Stomach (tissue), 9 donors: Measurements from ENCODE around the gene LRRC71. TPM values are rescaled to one million over a fixed set of nuclear protein-coding genes. Genes with fewer than 3 reads are reported as not detected.

ENCODE experiments used
- DNase-seq, 2 donors: peaks; one replicate each; pipeline versions ENCODE4 v3.0.0 to v3.0.0-alpha.2; 2013 to 2019
- H3K27ac ChIP-seq, 5 donors: fragments of 200-600 bp in 4 of 5; sonication (generic) in 4 of 5; one replicate each; pipeline ENCODE4 v1.5.1; 2013 to 2019; ENCODE audit warnings: mild to moderate bottlenecking in 1 of 5, moderate library complexity in 1 of 5
- H3K27me3 ChIP-seq, 3 donors: fragments of 200-600 bp; sonication (generic); one replicate each; pipeline ENCODE4 v1.5.1; 2017 to 2019; ENCODE audit warnings: mixed run types in 1 of 3
- H3K36me3 ChIP-seq, 4 donors: fragments of 200-600 bp; sonication (generic); 1 replicate in 3 of 4; 2 replicates in 1 of 4; pipeline ENCODE4 v1.5.1; 2016 to 2019
- H3K4me1 ChIP-seq, 4 donors: fragments of 200-600 bp; sonication (generic); one replicate each; pipeline ENCODE4 v1.5.1; 2016 to 2019
- H3K4me3 ChIP-seq, 4 donors: fragments of 200-600 bp; sonication (generic) in 3 of 4; one replicate each; pipeline ENCODE4 v1.5.1; 2016 to 2019; ENCODE audit warnings: mild to moderate bottlenecking in 1 of 4
- H3K9me3 ChIP-seq, 4 donors: fragments of 200-600 bp; sonication (generic); one replicate each; pipeline ENCODE4 v1.5.1; 2016 to 2019
- CTCF ChIP-seq, 7 experiments: fragments of 450-650 bp in 4 of 7; fragments of 200-600 bp in 3 of 7; sonication (generic) in 3 of 7; IDR thresholded peaks; one replicate each; pipeline ENCODE4 v1.5.1; 2016 to 2019; ENCODE audit warnings: antibody characterized with exemption in 7 of 7, control low read depth in 2 of 7, mild to moderate bottlenecking in 1 of 7
- EP300 ChIP-seq: sonication (generic); formaldehyde crosslinking; IDR thresholded peaks from one replicate; pipeline ENCODE4 v1.6.1; 2017; ENCODE audit warnings: antibody characterized with exemption
- POLR2A ChIP-seq, 4 donors: fragments of 450-650 bp; IDR thresholded peaks; one replicate each; pipeline ENCODE4 v1.6.1; 2016; ENCODE audit warnings: antibody characterized with exemption in 4 of 4, control low read depth in 2 of 4, mild to moderate bottlenecking in 1 of 4, moderate library complexity in 1 of 4
- POLR2AphosphoS5 ChIP-seq, 3 donors: sonication (generic); formaldehyde crosslinking; IDR thresholded peaks; one replicate each; pipeline ENCODE4 v1.6.1; 2016; ENCODE audit warnings: antibody characterized with exemption in 3 of 3
- WGBS, 5 donors: extraction: QIAGEN DNeasy Blood & Tissue Kit in 3 of 5; methylation state at CpG; one replicate each; pipeline versions ENCODE4 v1.1.5 to v1.1.7; 2013 to 2018; 5-methylcytosine and 5-hydroxymethylcytosine counted together
- intact Hi-C: fragments of 100-400 bp; cut with DNase I; formaldehyde crosslinking; loops from one replicate; pipeline ENCODE4 v1.15.1; 2023; ENCODE audit warnings: low total_unique reads
- polyA plus RNA-seq, 3 donors: library from polyadenylated mRNA; stranded (reverse); fragments of 200-250 nt; gene quantifications; one replicate each; pipeline ENCODE4 v1.2.3, GENCODE V29; 2013
- total RNA-seq, 5 donors: library from RNA; depleted of rRNA; stranded (reverse); fragments of >200 nt; gene quantifications; one replicate each; pipeline versions ENCODE4 v1.1.0 to v1.2.3, GENCODE V29; 2014 to 2016
- donor health status: healthy with polysubstance abuse.
- donor health status: Bipolar disorder and iron deficiency.
- donor health status: healthy.

LRRC71 gene
- total and polyA plus RNA-seq, 8 donors, result 0.61 to 2.2 TPM; not detected in 6

- Histone ChIP-seq H3K4me1 (no peaks in the 10 kb centered on the region), H3K36me3 (peaks cover 80 to 100% (median 100%) of the 10 kb centered on the region in 4 donors), H3K27me3 (no peaks in the 10 kb centered on the region), H3K27ac (no peak overlapping the region), H3K9me3 (no peaks in the 10 kb centered on the region), H3K4me3 (no peak overlapping the region)
- 95 to 97% (median 96%) methylated on average over 9 of the region's 9 CpGs for WGBS, 5 donors
- TF ChIP-seq POLR2A (IDR thresholded peaks at IDR 0.05) (no peak), CTCF (IDR thresholded peaks at IDR 0.05) (no peak), POLR2AphosphoS5 (IDR thresholded peaks at IDR 0.05) (no peak), EP300 (no peak)
- DNase-seq, result no peak
- intact Hi-C loops, result no loop called here
These were observed 26.7 kb downstream of the LRRC71 start for GRCh38 chr1:156947127-156947526.

- Histone ChIP-seq H3K4me1 (no peaks in the 10 kb centered on the region), H3K4me3 (no peak overlapping the region), H3K9me3 (no peaks in the 10 kb centered on the region), H3K27me3 (no peaks in the 10 kb centered on the region), H3K36me3 (peaks cover 78 to 100% (median 100%) of the 10 kb centered on the region in 4 donors), H3K27ac (no peak overlapping the region)
- 94 to 97% (median 95%) methylated on average over 16 to 17 of the region's 17 CpGs for WGBS, 5 donors
- TF ChIP-seq CTCF (IDR thresholded peaks at IDR 0.05) (no peak), POLR2AphosphoS5 (IDR thresholded peaks at IDR 0.05) (no peak), EP300 (no peak), POLR2A (IDR thresholded peaks at IDR 0.05) (no peak)
- intact Hi-C loops, result no loop called here
- DNase-seq, result no peak
These were observed 27.5 kb downstream of the LRRC71 start for GRCh38 chr1:156947818-156948525.

GRCh38 chr1:156948708-156949107 lies 28.3 kb downstream of the LRRC71 start:
- Histone ChIP-seq H3K4me1 (no peaks in the 10 kb centered on the region), H3K4me3 (no peak overlapping the region), H3K27me3 (no peaks in the 10 kb centered on the region), H3K36me3 (peaks cover 72 to 100% (median 100%) of the 10 kb centered on the region in 4 donors), H3K27ac (no peak overlapping the region), H3K9me3 (no peaks in the 10 kb centered on the region)
- intact Hi-C loops, result no loop called here
- TF ChIP-seq POLR2AphosphoS5 (IDR thresholded peaks at IDR 0.05) (no peak), POLR2A (IDR thresholded peaks at IDR 0.05) (no peak), CTCF (IDR thresholded peaks at IDR 0.05) (no peak), EP300 (no peak)
- 70 to 100% (median 73%) methylated on average over 1 to 4 of the region's 4 CpGs for WGBS, 5 donors
- no peak for DNase-seq

- TF ChIP-seq CTCF (IDR thresholded peaks at IDR 0.05) (no peak), POLR2AphosphoS5 (IDR thresholded peaks at IDR 0.05) (no peak), EP300 (no peak), POLR2A (IDR thresholded peaks at IDR 0.05) (no peak)
These were observed 28.7 kb downstream of the LRRC71 start for GRCh38 chr1:156949127-156949526.

More at GRCh38 chr1:156949127-156949526, 28.7 kb downstream of the LRRC71 start:
- Histone ChIP-seq H3K27me3 (no peaks in the 10 kb centered on the region), H3K36me3 (peaks cover 68 to 100% (median 100%) of the 10 kb centered on the region in 4 donors), H3K4me3 (no peak overlapping the region), H3K9me3 (no peaks in the 10 kb centered on the region), H3K27ac (no peak overlapping the region), H3K4me1 (no peaks in the 10 kb centered on the region)
- DNase-seq, result no peak
- WGBS, 5 donors, result 86 to 96% (median 91%) methylated on average over 5 of the region's 5 CpGs
- intact Hi-C loops, result no loop called here
